HepG2 (cell line): ENCODE measurements around the gene NOC4L. TPM values are rescaled to one million over a fixed set of nuclear protein-coding genes. Genes with fewer than 3 reads are reported as not detected.

Source experiments
- ATAC-seq: fragments of 200-7000 bp; cut with Tn5 transposase; 3 replicates; pipeline ENCODE4 v1.9.1; 2020; ENCODE audit warnings: mild to moderate bottlenecking, moderate library complexity
- BruUV-seq: library from RNA; stranded (reverse); fragments of 400-500 nt; replicated peaks from 2 replicates; lab custom pipeline; 2021; lab: Mats Ljungman, UMichigan
- CTCF ChIA-PET: fragments of 300-600 bp; formaldehyde crosslinking; extraction: SDS; loops from one replicate; lab custom pipeline; 2021; ENCODE audit warnings: low total read pairs, inconsistent platforms, low intra/inter-chr PET ratio; lab: Yijun Ruan, JAX
- POLR2A ChIA-PET: fragments of 350-600 bp; sonication (Branson Sonifier 250); formaldehyde crosslinking; loops from one replicate; lab custom pipeline; 2020; ENCODE audit warnings: antibody characterized with exemption, inconsistent platforms; lab: Yijun Ruan, JAX
- DNase-seq: peaks from one replicate; pipeline ENCODE4 v3.0.0-alpha.2; 2015; ENCODE audit warnings: low spot score
- FAIRE-seq: peaks from 3 replicates; lab custom pipeline; 2011; peaks lifted over from hg19 to GRCh38; lab: Jason Lieb, UNC
- H2AFZ ChIP-seq: one replicate; pipeline ENCODE4 v1.6.1; 2011; ENCODE audit warnings: low read length, inconsistent platforms
- H3K27ac ChIP-seq: fragments of 300-600 bp; 3 replicates; pipeline ENCODE4 v1.8.0; 2011; ENCODE audit warnings: mixed run types, mild to moderate bottlenecking, mixed read lengths, low read length, inconsistent platforms; ENCODE audit not compliant: insufficient read depth; ENCODE audit errors: extremely low read length
- H3K27me3 ChIP-seq, 2 experiments: fragments of 200-600 bp in 1 of 2; 2 replicates in 1 of 2; 3 replicates in 1 of 2; pipeline versions ENCODE4 v1.6.0 to v1.8.0; 2011; ENCODE audit warnings: low read length in 2 of 2, mild to moderate bottlenecking in 2 of 2, moderate library complexity in 2 of 2, inconsistent platforms in 1 of 2; ENCODE audit not compliant: insufficient read depth in 2 of 2, control insufficient read depth in 1 of 2
- H3K36me3 ChIP-seq, 2 experiments: fragments of 200-600 bp in 1 of 2; replicated peaks in 1 of 2; 2 replicates in 1 of 2; 3 replicates in 1 of 2; pipeline versions ENCODE4 v1.5.1 to v1.8.0; 2011; ENCODE audit warnings: low read length in 2 of 2, inconsistent platforms in 1 of 2; ENCODE audit not compliant: insufficient read depth in 2 of 2, control insufficient read depth in 1 of 2
- H3K4me1 ChIP-seq: 2 replicates; pipeline ENCODE4 v1.5.1; 2012; ENCODE audit warnings: low read length, inconsistent platforms; ENCODE audit not compliant: insufficient read depth
- H3K4me2 ChIP-seq: 2 replicates; pipeline ENCODE4 v1.6.0; 2011; ENCODE audit warnings: low read depth, low read length, inconsistent platforms
- H3K4me3 ChIP-seq, 3 experiments: fragments of 200-600 bp in 1 of 3; sonication (generic), shearing (Covaris generic) in 1 of 3; replicated peaks in 1 of 3; 2 replicates each; pipeline ENCODE4 v1.5.1; 2011 to 2016; ENCODE audit warnings: low read length in 3 of 3, inconsistent platforms in 2 of 3, low read depth in 2 of 3, mild to moderate bottlenecking in 2 of 3, control low read depth in 1 of 3, mixed read lengths in 1 of 3; ENCODE audit not compliant: insufficient read depth in 1 of 3
- H3K79me2 ChIP-seq: one replicate; pipeline ENCODE4 v1.6.1; 2011; ENCODE audit warnings: low read length, inconsistent platforms; ENCODE audit not compliant: insufficient read depth
- H3K9ac ChIP-seq: 2 replicates; pipeline ENCODE4 v1.6.0; 2011; ENCODE audit warnings: mild to moderate bottlenecking, low read depth, low read length, inconsistent platforms; ENCODE audit not compliant: insufficient read depth
- H3K9me3 ChIP-seq: 2 replicates; pipeline ENCODE4 v1.5.1; 2012; ENCODE audit warnings: mild to moderate bottlenecking, low read length
- H4K20me1 ChIP-seq: 2 replicates; pipeline ENCODE4 v1.6.0; 2011; ENCODE audit warnings: inconsistent platforms, mild to moderate bottlenecking, low read length, moderate library complexity; ENCODE audit not compliant: insufficient read depth
- DNMT3B ChIP-seq: conservative IDR thresholded peaks from 2 replicates; pipeline ENCODE4 v1.6.1; 2016; ENCODE audit warnings: missing biosample characterization, control low read depth
- GZF1 ChIP-seq: sonication (generic); formaldehyde crosslinking; IDR thresholded peaks from 2 replicates; pipeline ENCODE4 v1.5.1; 2020; ENCODE audit warnings: mild to moderate bottlenecking, missing genetic modification reagents
- MXI1 ChIP-seq: IDR thresholded peaks from 3 replicates; pipeline ENCODE4 v1.6.1; 2012; ENCODE audit warnings: low read depth, low read length, inconsistent platforms, borderline replicate concordance
- NCOA1 ChIP-seq: sonication (generic); formaldehyde crosslinking; IDR thresholded peaks from 2 replicates; pipeline ENCODE4 v1.9.0; 2021; ENCODE audit warnings: missing genetic modification reagents
- NFKBIZ ChIP-seq: IDR thresholded peaks from 2 replicates; pipeline ENCODE4 v1.6.1; 2018; ENCODE audit warnings: missing genetic modification reagents, missing compliant biosample characterization
- NR2F6 ChIP-seq, 2 experiments: IDR thresholded peaks; 2 replicates each; pipeline ENCODE4 v1.6.1; 2016; ENCODE audit warnings: antibody characterized with exemption in 1 of 2, mild to moderate bottlenecking in 1 of 2
- SMAD1 ChIP-seq: sonication (generic); formaldehyde crosslinking; IDR thresholded peaks from 2 replicates; pipeline ENCODE4 v1.4.0; 2020; ENCODE audit warnings: missing genetic modification reagents, low read depth, mild to moderate bottlenecking, borderline replicate concordance
- ZNF496 ChIP-seq: sonication (generic); formaldehyde crosslinking; IDR thresholded peaks from 2 replicates; pipeline ENCODE4 v1.8.1; 2023; ENCODE audit warnings: mild to moderate bottlenecking, moderate library complexity, missing genetic modification reagents; ENCODE audit not compliant: insufficient replicate concordance
- whole genome bisulfite sequencing: methylation state at CpG from one replicate; pipeline ENCODE4 v1.1.6; 2017; ENCODE audit warnings: low lambda C conversion rate; 5-methylcytosine and 5-hydroxymethylcytosine counted together
- in situ Hi-C: cut with HindIII; loops from 2 replicates; pipeline ENCODE4 v1.10.0; 2017; ENCODE audit warnings: low pct_unique_long_range_greater_than_20kb; ENCODE audit not compliant: extremely low pct_ligation_motif_present
- intact Hi-C: fragments of 100-400 bp; cut with micrococcal nuclease; formaldehyde crosslinking; loops from one replicate; pipeline ENCODE4 v1.10.0; 2022; ENCODE audit not compliant: unreplicated experiment
- polyA plus RNA-seq, 8 experiments: library from polyadenylated mRNA; depleted of rRNA in 3 of 8; stranded (reverse) in 7 of 8; unstranded in 1 of 8; fragments of >200 nt; fragmentation: Illumina TruSeq in 4 of 8; extraction: Trizol in 4 of 8; gene quantifications; 2 replicates each; pipeline versions ENCODE4 v1.2.1 to v1.2.3, GENCODE V29; 2011 to 2016; ENCODE audit warnings: low read depth in 4 of 8, missing spikeins in 1 of 8, mixed read lengths in 1 of 8; ENCODE audit not compliant: insufficient read depth in 1 of 8
- total RNA-seq, 5 experiments: library from RNA; depleted of rRNA; stranded (reverse); fragments of >200 nt; fragmentation: Illumina TruSeq; extraction: Trizol; gene quantifications; 2 replicates each; pipeline ENCODE4 v1.2.3, GENCODE V29; 2016; ENCODE audit warnings: low read depth in 1 of 5
- TF ChIP-seq, protein P1 (sequence below): sonication (generic); formaldehyde crosslinking; IDR thresholded peaks from 2 replicates; pipeline ENCODE4 v1.4.0; 2020; ENCODE audit warnings: mild to moderate bottlenecking, missing genetic modification reagents
- TF ChIP-seq, protein P2 (sequence below): sonication (generic); formaldehyde crosslinking; IDR thresholded peaks from 2 replicates; pipeline ENCODE4 v1.4.0; 2020; ENCODE audit warnings: missing genetic modification reagents

NOC4L gene
- total and polyA plus RNA-seq, 2 of the 13 experiments (the other 11 are each of a cell fraction or from before 2014, with no cell fraction given): 4.3 to 14.6 TPM

DNA sequence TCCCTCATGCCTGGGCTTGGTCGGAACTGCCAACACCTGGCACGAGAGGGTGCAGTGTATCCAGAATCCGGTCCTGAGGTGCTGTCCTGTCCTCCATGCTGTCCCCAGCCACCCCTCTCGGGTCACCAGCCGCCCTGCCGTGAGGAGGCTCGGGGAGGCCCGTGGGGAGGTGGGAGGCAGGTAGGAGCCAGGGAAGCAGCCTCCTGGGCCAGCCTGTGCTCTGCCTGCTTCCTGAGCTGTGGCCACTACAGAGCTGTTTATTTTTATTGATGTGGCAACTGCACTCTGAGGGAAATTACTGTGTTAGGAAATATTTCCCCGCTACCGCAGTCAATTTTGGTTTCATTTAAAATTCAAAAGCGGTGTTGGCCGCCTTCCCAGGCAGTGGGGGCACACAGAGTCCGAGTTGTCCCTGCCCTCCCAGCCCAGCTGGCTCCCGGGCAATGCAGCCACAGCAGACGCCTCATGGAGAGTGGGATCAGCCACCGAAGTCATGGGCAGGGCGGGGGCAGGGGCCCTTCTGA, 18.3 kb downstream of the NOC4L start:
- 8% methylated on average over 12 of the region's 17 CpGs for WGBS
- no peak overlapping the region for H3K27ac ChIP-seq
- ChIA-PET CTCF (no interaction called here), POLR2A (interaction anchor here (1.7 kb wide), 1 partner anchor 9 kb away, joined by 6 read pairs; no protein-coding TSS in a partner anchor)
- intact Hi-C loops (no loop called here), in situ Hi-C loops (no loop called here)
- H3K27me3 ChIP-seq: peaks cover 2 to 21% of the 10 kb centered on the region in 2 experiments; a peak in 3 of 5 replicates
- peaks cover 0 to 2% of the 10 kb centered on the region in 2 experiments; a peak in 1 of 5 replicates for H3K36me3 ChIP-seq
- H3K9ac ChIP-seq: no peak overlapping the region
- H3K4me3 ChIP-seq: no peak overlapping the region
- no peaks in the 10 kb centered on the region for H3K9me3 ChIP-seq
- TF ChIP-seq NFKBIZ (CRISPR knock-in tag): no peak
- TF ChIP-seq, protein P1, sequence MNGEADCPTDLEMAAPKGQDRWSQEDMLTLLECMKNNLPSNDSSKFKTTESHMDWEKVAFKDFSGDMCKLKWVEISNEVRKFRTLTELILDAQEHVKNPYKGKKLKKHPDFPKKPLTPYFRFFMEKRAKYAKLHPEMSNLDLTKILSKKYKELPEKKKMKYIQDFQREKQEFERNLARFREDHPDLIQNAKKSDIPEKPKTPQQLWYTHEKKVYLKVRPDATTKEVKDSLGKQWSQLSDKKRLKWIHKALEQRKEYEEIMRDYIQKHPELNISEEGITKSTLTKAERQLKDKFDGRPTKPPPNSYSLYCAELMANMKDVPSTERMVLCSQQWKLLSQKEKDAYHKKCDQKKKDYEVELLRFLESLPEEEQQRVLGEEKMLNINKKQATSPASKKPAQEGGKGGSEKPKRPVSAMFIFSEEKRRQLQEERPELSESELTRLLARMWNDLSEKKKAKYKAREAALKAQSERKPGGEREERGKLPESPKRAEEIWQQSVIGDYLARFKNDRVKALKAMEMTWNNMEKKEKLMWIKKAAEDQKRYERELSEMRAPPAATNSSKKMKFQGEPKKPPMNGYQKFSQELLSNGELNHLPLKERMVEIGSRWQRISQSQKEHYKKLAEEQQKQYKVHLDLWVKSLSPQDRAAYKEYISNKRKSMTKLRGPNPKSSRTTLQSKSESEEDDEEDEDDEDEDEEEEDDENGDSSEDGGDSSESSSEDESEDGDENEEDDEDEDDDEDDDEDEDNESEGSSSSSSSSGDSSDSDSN (CRISPR knock-in tag): no peak
- H2AFZ ChIP-seq: no peak overlapping the region
- H3K4me1 ChIP-seq: no peaks in the 10 kb centered on the region
- no peak overlapping the region for H3K4me2 ChIP-seq
- H4K20me1 ChIP-seq: 0 out of 2 replicates have a peak, but pooled peaks cover 3% of the 10 kb centered on the region
- BruUV-seq: no TSS peak
- ATAC-seq (peak; percentile 18), DNase-seq (no peak), FAIRE-seq (no peak)
- H3K79me2 ChIP-seq: no peaks in the 10 kb centered on the region

DNA sequence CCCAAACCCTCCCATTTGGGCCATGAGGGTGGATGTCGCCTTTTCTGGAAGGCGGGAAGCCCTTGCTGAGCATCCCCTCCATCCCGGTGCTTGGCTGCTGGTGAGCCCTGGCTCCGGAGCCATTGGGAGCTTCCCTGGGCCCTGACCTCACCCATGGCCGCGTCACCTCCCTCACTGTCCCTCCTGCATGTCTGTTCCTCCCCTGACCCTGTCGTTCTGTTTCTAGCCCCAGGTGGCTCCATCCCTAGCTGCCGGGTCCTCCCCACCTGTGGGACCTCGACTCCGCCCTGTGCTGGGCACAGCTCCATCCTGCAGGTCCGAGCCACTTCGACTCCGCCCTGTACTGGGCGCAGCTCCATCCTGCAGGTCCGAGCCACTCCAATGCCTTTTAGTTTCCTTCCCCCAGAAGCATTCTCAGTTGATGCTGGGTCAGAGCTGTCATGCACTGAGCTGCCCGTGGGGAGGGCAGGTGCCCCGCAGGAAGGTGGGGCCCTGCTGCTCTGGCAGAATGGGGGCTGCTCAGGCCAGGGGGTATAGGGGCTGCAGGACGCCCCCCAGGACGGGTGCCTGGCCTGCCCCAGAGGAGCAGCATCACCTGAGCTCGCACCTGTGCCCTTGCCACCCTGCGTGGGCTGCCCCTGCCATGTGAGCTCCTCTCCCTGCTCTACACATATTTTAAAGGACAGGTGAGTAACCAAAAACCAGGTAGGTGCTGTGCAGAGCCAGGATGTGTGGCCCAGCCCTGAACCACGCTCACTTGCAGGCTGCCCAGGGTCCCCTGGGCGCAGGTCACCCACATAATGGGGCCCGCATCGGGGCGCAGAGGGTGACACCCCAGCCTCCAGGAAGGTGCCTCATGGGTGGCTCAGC, 19.0 kb downstream of the NOC4L start:
- DNase-seq: no peak
- in situ Hi-C loops: no loop called here
- TF ChIP-seq NR2F6 (IDR thresholded peaks at IDR 0.05) (no peak), NR2F6 (CRISPR knock-in tag; IDR thresholded peaks at IDR 0.05) (no peak), MXI1 (no peak), DNMT3B (no peak), GZF1 (no peak), NCOA1 (no peak), SMAD1 (CRISPR knock-in tag) (no peak), ZNF496 (CRISPR knock-in tag) (no peak)
- TF ChIP-seq, protein P2, sequence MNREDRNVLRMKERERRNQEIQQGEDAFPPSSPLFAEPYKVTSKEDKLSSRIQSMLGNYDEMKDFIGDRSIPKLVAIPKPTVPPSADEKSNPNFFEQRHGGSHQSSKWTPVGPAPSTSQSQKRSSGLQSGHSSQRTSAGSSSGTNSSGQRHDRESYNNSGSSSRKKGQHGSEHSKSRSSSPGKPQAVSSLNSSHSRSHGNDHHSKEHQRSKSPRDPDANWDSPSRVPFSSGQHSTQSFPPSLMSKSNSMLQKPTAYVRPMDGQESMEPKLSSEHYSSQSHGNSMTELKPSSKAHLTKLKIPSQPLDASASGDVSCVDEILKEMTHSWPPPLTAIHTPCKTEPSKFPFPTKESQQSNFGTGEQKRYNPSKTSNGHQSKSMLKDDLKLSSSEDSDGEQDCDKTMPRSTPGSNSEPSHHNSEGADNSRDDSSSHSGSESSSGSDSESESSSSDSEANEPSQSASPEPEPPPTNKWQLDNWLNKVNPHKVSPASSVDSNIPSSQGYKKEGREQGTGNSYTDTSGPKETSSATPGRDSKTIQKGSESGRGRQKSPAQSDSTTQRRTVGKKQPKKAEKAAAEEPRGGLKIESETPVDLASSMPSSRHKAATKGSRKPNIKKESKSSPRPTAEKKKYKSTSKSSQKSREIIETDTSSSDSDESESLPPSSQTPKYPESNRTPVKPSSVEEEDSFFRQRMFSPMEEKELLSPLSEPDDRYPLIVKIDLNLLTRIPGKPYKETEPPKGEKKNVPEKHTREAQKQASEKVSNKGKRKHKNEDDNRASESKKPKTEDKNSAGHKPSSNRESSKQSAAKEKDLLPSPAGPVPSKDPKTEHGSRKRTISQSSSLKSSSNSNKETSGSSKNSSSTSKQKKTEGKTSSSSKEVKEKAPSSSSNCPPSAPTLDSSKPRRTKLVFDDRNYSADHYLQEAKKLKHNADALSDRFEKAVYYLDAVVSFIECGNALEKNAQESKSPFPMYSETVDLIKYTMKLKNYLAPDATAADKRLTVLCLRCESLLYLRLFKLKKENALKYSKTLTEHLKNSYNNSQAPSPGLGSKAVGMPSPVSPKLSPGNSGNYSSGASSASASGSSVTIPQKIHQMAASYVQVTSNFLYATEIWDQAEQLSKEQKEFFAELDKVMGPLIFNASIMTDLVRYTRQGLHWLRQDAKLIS: no peak

More for the DNA sequence above, 19.0 kb downstream of the NOC4L start:
- H3K4me3 ChIP-seq: no peak overlapping the region
- H3K9me3 ChIP-seq: no peaks in the 10 kb centered on the region
- H3K27ac ChIP-seq: no peak overlapping the region
- no peak overlapping the region for H3K9ac ChIP-seq
- 34% methylated on average over 12 of the region's 26 CpGs for WGBS
- ATAC-seq (peak; percentile 19), FAIRE-seq (no peak)
- H3K4me2 ChIP-seq: no peak overlapping the region
- ChIA-PET CTCF (no interaction called here), POLR2A (interaction anchor here (1.7 kb wide), 1 partner anchor 9 kb away, joined by 6 read pairs; no protein-coding TSS in a partner anchor)
- intact Hi-C loops: no loop called here
- no peaks in the 10 kb centered on the region for H3K79me2 ChIP-seq
- H2AFZ ChIP-seq: no peak overlapping the region
- no peaks in the 10 kb centered on the region for H3K4me1 ChIP-seq
- BruUV-seq: no TSS peak
- no peaks in the 10 kb centered on the region for H3K36me3 ChIP-seq
- 0 out of 2 replicates have a peak, but pooled peaks cover 3% of the 10 kb centered on the region for H4K20me1 ChIP-seq
- H3K27me3 ChIP-seq: peaks cover 4 to 24% of the 10 kb centered on the region in 2 experiments; a peak in 3 of 5 replicates
